ENCODE measurements around the gene CLCN4.

DNA sequence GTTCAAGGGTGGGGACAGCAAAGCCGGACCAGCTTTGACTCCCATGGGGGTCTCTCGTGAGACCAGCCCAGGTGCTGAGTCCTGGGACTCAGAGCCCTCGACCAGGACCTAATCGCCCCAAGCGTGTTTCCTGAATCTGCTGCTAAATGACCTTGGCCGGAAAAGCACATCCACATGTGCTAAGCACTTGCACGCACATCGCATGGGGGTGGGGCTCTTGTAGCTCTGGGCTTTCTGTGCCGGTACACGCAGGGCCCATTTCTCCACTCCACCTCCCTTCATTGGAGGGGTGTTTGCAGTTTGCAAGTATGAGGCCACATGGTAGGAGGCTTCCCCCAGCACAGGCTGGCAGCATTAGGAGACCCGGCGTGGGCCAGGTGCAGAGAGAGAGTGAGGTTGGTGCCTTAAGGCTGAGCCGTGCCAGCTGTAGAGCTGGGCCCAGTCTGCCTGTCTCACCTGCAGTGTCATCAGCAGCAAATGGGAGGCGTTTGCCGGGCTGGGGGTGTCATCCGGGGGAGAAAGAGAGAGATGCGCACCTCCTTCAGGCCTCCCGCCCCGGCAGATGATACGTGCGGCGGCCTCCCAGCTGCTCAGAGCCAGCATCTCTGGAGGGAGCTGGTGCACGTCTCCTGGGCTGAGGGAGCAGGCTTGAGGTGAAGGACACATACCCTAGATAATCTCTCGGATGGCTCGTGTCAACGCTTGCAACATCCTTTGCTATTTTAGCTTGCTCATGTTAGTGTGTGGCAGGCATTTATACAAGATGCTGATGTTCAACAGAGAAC lies 45.2 kb upstream of the CLCN4 start:
- peak in 1 of 2 donors; percentile 27 for TF ChIP-seq POLR2A (IDR thresholded peaks at IDR 0.05)
- TF ChIP-seq, protein P1, sequence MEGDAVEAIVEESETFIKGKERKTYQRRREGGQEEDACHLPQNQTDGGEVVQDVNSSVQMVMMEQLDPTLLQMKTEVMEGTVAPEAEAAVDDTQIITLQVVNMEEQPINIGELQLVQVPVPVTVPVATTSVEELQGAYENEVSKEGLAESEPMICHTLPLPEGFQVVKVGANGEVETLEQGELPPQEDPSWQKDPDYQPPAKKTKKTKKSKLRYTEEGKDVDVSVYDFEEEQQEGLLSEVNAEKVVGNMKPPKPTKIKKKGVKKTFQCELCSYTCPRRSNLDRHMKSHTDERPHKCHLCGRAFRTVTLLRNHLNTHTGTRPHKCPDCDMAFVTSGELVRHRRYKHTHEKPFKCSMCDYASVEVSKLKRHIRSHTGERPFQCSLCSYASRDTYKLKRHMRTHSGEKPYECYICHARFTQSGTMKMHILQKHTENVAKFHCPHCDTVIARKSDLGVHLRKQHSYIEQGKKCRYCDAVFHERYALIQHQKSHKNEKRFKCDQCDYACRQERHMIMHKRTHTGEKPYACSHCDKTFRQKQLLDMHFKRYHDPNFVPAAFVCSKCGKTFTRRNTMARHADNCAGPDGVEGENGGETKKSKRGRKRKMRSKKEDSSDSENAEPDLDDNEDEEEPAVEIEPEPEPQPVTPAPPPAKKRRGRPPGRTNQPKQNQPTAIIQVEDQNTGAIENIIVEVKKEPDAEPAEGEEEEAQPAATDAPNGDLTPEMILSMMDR (IDR thresholded peaks at IDR 0.05), result no peak

Data from adrenal gland (tissue), 5 donors.